ENCODE data around the gene PADI3. TPM values are rescaled to one million over a fixed set of nuclear protein-coding genes. Genes with fewer than 3 reads are reported as not detected.

Gene PADI3
- total RNA-seq, 1 donor from 2014 or later: not detected

GRCh38 chr1:17251246-17251645, 2.3 kb downstream of the PADI3 start:
- H3K36me3 Mint-ChIP-seq (ENCODE audit: low read depth): no peaks in the 10 kb centered on the region
- H3K27me3 Mint-ChIP-seq (ENCODE audit: low read depth): peaks cover 6% of the 10 kb centered on the region
- no peak for DNase-seq (ENCODE audit: low spot score)
- H3K4me3 Mint-ChIP-seq (ENCODE audit: unreplicated experiment): no peak overlapping the region
- no peak overlapping the region for H3K27ac Mint-ChIP-seq (ENCODE audit: unreplicated experiment)
- H3K4me1 Mint-ChIP-seq (ENCODE audit: low read depth): peaks cover 10% of the 10 kb centered on the region
- H3K9me3 Mint-ChIP-seq (ENCODE audit: low read depth): no peaks in the 10 kb centered on the region
- TF ChIP-seq CTCF (IDR thresholded peaks at IDR 0.05): no peak

- DNase-seq (ENCODE audit: low spot score): peak; percentile 58
- TF ChIP-seq CTCF (IDR thresholded peaks at IDR 0.05): no peak
- H3K27me3 Mint-ChIP-seq (ENCODE audit: low read depth): peaks cover 6% of the 10 kb centered on the region
- no peaks in the 10 kb centered on the region for H3K36me3 Mint-ChIP-seq (ENCODE audit: low read depth)
- peaks cover 10% of the 10 kb centered on the region for H3K4me1 Mint-ChIP-seq (ENCODE audit: low read depth)
- H3K4me3 Mint-ChIP-seq (ENCODE audit: unreplicated experiment): no peak overlapping the region
- H3K9me3 Mint-ChIP-seq (ENCODE audit: low read depth): no peaks in the 10 kb centered on the region
- peak overlapping the region; percentile 6 for H3K27ac Mint-ChIP-seq (ENCODE audit: unreplicated experiment)
These were observed 2.9 kb downstream of the PADI3 start for GRCh38 chr1:17251701-17252376.

GRCh38 chr1:17255336-17255735, 6.4 kb downstream of the PADI3 start:
- no peaks in the 10 kb centered on the region for H3K9me3 Mint-ChIP-seq (ENCODE audit: low read depth)
- peak; percentile 77 for DNase-seq (ENCODE audit: low spot score)
- H3K27ac Mint-ChIP-seq (ENCODE audit: unreplicated experiment): no peak overlapping the region
- H3K27me3 Mint-ChIP-seq (ENCODE audit: low read depth): peaks cover 7% of the 10 kb centered on the region
- peaks cover 10% of the 10 kb centered on the region for H3K4me1 Mint-ChIP-seq (ENCODE audit: low read depth)
- no peak overlapping the region for H3K4me3 Mint-ChIP-seq (ENCODE audit: unreplicated experiment)
- no peak for TF ChIP-seq CTCF (IDR thresholded peaks at IDR 0.05)
- H3K36me3 Mint-ChIP-seq (ENCODE audit: low read depth): no peaks in the 10 kb centered on the region

- H3K4me3 Mint-ChIP-seq (ENCODE audit: unreplicated experiment): no peak overlapping the region
- no peak for DNase-seq (ENCODE audit: low spot score)
- no peak for TF ChIP-seq CTCF (IDR thresholded peaks at IDR 0.05)
These were observed 9.3 kb downstream of the PADI3 start for GRCh38 chr1:17258116-17258757.

GRCh38 chr1:17258758-17259130, 9.8 kb downstream of the PADI3 start:
- peaks cover 1% of the 10 kb centered on the region for H3K36me3 Mint-ChIP-seq (ENCODE audit: low read depth)
- H3K9me3 Mint-ChIP-seq (ENCODE audit: low read depth): peaks cover 6% of the 10 kb centered on the region
- no peak for TF ChIP-seq CTCF (IDR thresholded peaks at IDR 0.05)
- no peaks in the 10 kb centered on the region for H3K4me1 Mint-ChIP-seq (ENCODE audit: low read depth)
- peaks cover 9% of the 10 kb centered on the region for H3K27me3 Mint-ChIP-seq (ENCODE audit: low read depth)
- no peak for DNase-seq (ENCODE audit: low spot score)
- no peak overlapping the region for H3K4me3 Mint-ChIP-seq (ENCODE audit: unreplicated experiment)
- H3K27ac Mint-ChIP-seq (ENCODE audit: unreplicated experiment): no peak overlapping the region

More at GRCh38 chr1:17258116-17258757, 9.3 kb downstream of the PADI3 start:
- no peaks in the 10 kb centered on the region for H3K4me1 Mint-ChIP-seq (ENCODE audit: low read depth)
- peaks cover 6% of the 10 kb centered on the region for H3K9me3 Mint-ChIP-seq (ENCODE audit: low read depth)
- H3K27me3 Mint-ChIP-seq (ENCODE audit: low read depth): peaks cover 9% of the 10 kb centered on the region
- H3K36me3 Mint-ChIP-seq (ENCODE audit: low read depth): peaks cover 1% of the 10 kb centered on the region
- no peak overlapping the region for H3K27ac Mint-ChIP-seq (ENCODE audit: unreplicated experiment)

All from chondrocyte (in vitro differentiated cells).